CD4-positive, alpha-beta T cell treated with Interleukin-15 for 4 hours (primary cell): ENCODE measurements around the gene AOC2.
"Not testable (repeated sequence)": the region's sequence is repeated elsewhere in the genome, so short reads cannot be mapped to it uniquely, and the experiment has no call there.

ENCODE experiments used
- DNase-seq: peaks from one replicate; pipeline ENCODE4 v3.0.0-alpha.2; 2020; ENCODE audit warnings: low spot score

Gene AOC2

GRCh38 chr17:42855048-42855596 is 10.7 kb downstream of the AOC2 start:
- DNase-seq = no peak

GRCh38 chr17:42856093-42856492 is 11.7 kb downstream of the AOC2 start:
- not testable (repeated sequence) for DNase-seq

DNA sequence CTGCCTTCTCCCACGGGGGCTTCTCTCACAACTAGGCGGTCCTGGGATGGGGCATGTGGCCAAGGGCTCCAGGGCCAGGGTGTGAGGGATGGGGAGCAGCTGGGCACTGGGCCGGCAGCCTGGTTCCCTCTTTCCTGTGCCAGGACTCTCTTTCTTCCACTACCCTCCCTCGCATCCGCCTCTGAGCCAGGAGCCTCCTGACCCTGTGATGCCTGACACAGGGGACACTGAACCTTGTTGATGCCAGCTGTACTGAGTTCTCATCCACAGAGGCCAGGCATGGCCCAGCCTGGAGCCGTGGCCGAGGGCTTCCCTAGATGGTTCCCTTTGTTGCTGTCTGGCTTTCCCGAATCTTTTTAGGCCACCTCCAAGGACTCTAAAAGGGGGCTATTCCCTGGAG is 12.1 kb downstream of the AOC2 start:
- not testable (repeated sequence) for DNase-seq

GRCh38 chr17:42857389-42857788 is 13.0 kb downstream of the AOC2 start:
- no peak for DNase-seq

- no peak for DNase-seq
Observed at GRCh38 chr17:42865638-42866094, 21.3 kb downstream of the AOC2 start.

DNA sequence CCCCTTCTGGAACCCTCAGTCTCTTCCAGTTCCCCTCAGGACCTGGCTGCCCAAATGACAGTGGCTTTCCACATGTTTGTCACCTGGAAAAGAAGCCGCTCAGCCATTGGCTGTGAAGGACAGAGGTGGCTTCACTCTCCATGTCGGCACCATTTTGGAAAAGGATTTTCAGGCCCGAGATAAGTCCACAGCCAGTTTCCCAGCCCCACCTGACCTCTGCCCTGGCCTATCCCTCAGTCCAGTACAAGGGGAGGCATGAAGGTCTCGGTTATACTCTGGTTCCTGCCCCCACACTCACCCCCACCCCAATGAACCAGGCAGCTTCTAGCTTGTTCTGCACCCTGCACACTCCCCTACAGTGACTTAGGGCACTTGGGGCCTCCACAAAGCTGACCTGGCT is 21.8 kb downstream of the AOC2 start:
- no peak for DNase-seq

DNA sequence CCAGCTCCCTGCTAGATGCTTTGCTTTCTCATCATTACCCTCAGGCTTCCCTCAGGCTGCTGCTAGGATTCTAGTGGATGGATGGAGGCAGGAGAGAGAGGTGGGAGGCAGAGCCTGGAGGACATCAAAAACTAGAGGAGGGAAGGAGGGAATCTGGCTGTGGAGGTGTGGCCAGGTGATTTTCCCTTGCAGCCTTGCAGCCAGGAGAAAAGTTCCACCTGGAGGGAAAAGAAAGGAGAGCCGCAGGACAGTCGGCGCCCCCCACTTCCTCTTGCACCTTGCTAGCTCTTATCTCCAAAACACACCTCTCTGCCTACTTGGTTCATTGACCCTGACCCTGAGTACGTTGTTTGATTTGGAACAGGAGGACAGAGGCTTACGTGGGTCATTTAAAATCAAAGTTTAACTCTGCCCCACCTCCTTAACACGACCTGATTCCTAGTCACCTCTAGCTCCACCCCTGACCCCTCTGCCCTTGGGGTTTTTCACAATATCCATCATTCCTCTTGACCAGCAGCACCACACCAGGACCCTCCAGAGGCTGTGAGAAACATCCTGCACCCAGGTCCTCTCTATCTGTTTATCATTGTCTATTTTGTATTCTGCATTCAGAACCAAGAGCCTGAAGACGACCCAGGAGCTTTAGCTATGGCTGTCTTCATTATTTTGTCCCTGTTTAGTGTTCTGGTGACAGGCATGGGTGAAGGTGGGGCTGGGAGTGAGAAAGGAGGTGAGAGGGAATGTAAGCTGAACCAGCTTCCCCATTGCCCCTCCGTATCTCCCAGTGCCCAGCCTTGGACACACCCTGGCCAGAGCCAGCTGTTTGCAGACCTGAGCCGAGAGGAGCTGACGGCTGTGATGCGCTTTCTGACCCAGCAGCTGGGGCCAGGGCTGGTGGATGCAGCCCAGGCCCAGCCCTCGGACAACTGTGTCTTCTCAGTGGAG is 22.5 kb downstream of the AOC2 start:
- DNase-seq = no peak

- not testable (repeated sequence) for DNase-seq
Observed at GRCh38 chr17:42867694-42868261, 23.4 kb downstream of the AOC2 start.

DNA sequence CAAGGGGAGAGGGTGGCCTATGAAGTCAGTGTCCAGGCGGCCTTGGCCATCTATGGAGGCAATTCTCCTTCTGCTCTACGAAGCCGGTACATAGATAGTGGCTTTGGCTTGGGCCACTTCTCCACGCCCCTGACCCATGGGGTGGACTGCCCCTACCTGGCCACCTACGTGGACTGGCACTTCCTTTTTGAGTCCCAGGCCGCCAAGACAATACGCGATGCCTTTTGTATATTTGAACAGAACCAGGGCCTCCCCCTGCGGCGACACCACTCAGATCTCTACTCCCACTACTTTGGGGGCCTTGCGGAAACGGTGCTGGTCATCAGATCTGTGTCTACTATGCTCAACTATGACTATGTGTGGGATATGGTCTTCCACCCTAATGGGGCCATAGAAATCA is 24.0 kb downstream of the AOC2 start:
- no peak for DNase-seq

DNA sequence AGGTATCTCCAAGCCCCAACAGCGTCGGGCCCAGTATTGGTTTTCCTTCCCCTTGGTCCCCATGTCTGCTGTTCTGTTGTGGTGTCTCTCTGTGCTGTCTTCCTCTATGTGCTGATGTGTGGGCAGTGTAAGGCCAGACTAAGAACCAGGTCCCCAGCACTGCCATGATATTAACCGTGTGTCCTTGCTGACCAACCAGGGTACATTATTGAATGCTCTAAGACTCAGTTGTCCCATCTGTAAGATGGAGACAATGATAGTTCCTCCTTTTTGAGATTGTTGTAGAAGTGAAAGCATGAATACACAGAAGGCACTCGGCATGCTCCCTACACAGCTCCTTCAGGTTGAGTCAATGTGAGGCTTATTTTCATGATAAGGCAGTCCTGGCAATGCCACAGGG is 27.3 kb downstream of the AOC2 start:
- no peak for DNase-seq

DNA sequence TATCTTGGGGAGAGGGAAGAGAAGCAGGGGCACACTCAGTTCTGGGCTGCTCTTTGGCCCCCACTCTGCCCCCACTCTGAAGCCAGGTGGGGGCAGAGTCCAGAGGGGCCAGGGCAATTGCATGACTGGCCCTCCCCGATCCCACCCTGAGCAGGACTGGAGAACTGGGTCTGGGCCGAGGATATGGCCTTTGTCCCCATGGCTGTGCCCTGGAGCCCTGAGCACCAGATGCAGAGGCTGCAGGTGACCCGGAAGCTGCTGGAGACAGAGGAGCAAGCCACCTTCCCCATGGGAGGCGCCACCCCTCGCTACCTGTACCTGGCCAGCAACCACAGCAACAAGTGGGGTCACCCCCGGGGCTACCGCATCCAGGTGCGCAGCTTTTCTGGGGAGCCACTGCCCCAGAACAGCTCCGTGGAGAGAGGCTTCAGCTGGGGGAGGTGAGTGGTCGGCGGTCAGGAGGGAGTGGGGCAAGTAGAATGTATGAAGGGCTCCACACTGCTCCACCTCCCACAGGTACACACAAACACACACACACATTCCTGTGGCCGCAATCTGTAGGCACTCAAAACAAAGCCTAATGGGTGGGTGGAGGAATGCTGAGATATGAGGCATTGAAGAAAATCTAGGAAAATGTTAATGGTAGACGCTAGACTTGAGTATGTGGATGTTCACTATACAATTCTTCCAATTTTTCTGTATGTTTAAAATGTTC is 28.0 kb downstream of the AOC2 start:
- no peak for DNase-seq

- DNase-seq = no peak
Observed at GRCh38 chr17:42873315-42873714, 28.9 kb downstream of the AOC2 start.

GRCh38 chr17:42873932-42874695 is 29.7 kb downstream of the AOC2 start:
- not testable (repeated sequence) for DNase-seq

- DNase-seq = no peak
Observed at GRCh38 chr17:42877037-42877436, 32.7 kb downstream of the AOC2 start.

DNA sequence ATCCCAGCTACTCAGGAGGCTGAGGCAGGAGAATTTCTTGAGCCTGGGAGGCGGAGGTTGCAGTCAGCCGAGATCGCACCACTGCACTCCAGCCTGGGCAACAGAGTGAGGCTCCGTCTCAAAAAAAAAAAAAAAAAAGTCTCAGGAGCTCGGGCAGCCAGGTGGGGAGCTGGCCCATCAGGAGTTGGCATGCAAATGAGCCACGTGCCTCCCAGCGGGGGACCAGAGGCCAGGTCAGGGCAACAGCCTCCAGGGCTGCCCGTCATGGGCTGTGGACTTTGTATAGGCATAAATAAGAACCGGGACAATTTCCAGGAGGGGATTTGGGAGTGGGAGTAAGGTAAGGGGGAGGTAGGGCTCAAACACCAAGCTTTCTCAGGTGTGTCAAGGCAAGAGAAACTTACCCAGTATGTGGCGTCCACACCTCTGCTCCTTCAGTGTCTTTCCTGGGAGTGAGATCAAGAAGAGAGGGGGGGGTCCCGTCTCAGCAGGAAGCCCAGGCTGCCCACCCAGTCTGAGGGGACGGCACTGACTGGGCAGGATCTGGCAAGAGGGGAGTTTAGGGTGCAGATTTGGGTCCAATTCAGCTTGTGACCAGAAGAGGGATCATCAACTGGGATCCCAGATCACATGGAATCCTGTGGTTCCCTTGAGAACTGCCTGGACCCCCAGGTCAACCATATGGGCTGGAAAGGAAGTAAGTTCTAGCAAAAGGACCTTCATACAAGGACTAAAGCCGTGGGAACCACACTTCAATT is 33.9 kb downstream of the AOC2 start:
- no peak for DNase-seq

- DNase-seq = no peak
Observed at GRCh38 chr17:42878924-42879595, 34.7 kb downstream of the AOC2 start.

GRCh38 chr17:42879596-42879985 is 35.2 kb downstream of the AOC2 start:
- DNase-seq = no peak

DNA sequence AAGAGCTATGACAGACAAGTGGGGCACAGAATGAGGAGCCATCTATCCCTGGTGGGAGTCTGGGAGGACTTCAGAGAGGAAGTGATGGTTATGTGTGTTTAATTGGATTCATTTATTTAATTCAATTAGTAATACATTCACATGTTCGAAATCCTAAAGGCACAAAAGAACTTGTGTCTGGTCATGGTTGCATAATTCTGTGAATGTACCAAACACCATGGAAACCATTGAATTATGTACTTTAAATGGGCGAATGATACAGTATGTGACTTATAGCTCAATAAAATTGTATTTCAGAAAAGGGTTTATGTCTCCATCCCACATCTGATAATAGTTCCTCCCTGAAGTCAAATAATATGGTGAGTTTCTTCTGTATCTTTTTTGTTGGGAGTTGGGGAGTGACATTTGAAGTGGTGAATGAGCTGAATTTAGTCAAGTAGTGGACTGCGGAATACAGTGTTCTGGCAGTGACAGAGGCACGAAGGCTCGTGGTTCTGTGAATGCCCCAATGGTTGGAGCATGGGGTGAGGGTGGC is 36.5 kb downstream of the AOC2 start:
- DNase-seq = no peak

DNA sequence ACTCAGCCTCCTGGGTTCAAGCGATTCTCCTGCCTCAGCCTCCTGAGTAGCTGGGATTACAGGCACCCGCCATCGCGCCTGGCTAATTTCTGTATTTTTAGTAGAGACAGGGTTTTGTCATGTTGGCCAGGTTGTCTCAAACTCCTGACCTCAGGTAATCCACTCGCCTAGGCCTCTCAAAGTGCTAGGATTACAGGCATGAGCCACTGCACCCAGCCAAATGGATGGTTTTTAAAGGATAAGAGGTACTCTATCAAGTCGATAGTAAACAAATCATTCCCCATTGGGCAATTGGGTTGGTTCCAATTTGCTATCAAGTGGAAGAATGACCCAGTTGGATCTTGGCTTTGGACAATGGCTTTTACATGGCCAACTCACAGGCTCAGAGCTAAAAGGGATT is 37.3 kb downstream of the AOC2 start:
- not testable (repeated sequence) for DNase-seq

- no peak for DNase-seq
Observed at GRCh38 chr17:42882166-42882565, 37.8 kb downstream of the AOC2 start.
